T47D (cell line): Measurements from ENCODE around the gene MPPED1.

ENCODE experiments used
- DNase-seq, 2 experiments: peaks; one replicate each; pipeline versions ENCODE4 v3.0.0 to v3.0.0-alpha.2; 2011 to 2012; ENCODE audit warnings: low read depth in 1 of 2, low spot score in 1 of 2
- JUND ChIP-seq: IDR thresholded peaks from 2 replicates; pipeline ENCODE4 v1.6.1; 2012; ENCODE audit warnings: low read depth
- in situ Hi-C: cut with HindIII; loops from 2 replicates; pipeline ENCODE4 v1.10.0; 2016; ENCODE audit warnings: low sequenced_read_pairs, low pct_unique_long_range_greater_than_20kb

The MPPED1 gene

GRCh38 chr22:43542681-43543521, 131.1 kb downstream of the MPPED1 start:
- in situ Hi-C loops = no loop called here
- no peak for DNase-seq
- no peak for TF ChIP-seq JUND

- in situ Hi-C loops = no loop called here
- TF ChIP-seq JUND = no peak
- DNase-seq = no peak
Observed at GRCh38 chr22:43543522-43544288, 131.9 kb downstream of the MPPED1 start.

- in situ Hi-C loops = no loop called here
- TF ChIP-seq JUND = no peak
- no peak for DNase-seq
Observed at GRCh38 chr22:43544289-43544673, 132.5 kb downstream of the MPPED1 start.

- in situ Hi-C loops = no loop called here
- no peak for DNase-seq
- TF ChIP-seq JUND = no peak
Observed at GRCh38 chr22:43546186-43546585, 134.4 kb downstream of the MPPED1 start.

GRCh38 chr22:43550024-43550620, 138.3 kb downstream of the MPPED1 start:
- in situ Hi-C loops = no loop called here
- no peak for TF ChIP-seq JUND
- DNase-seq = no peak

- no peak for TF ChIP-seq JUND
- in situ Hi-C loops = no loop called here
- no peak for DNase-seq
Observed at GRCh38 chr22:43550672-43551071, 138.9 kb downstream of the MPPED1 start.

GRCh38 chr22:43553451-43554258, 141.8 kb downstream of the MPPED1 start:
- no peak for DNase-seq
- in situ Hi-C loops = no loop called here
- TF ChIP-seq JUND = no peak

GRCh38 chr22:43554259-43554636, 142.4 kb downstream of the MPPED1 start:
- no peak for DNase-seq
- TF ChIP-seq JUND = no peak
- in situ Hi-C loops = no loop called here

GRCh38 chr22:43554694-43555365, 143.0 kb downstream of the MPPED1 start:
- DNase-seq = no peak
- TF ChIP-seq JUND = no peak
- in situ Hi-C loops = no loop called here

- in situ Hi-C loops = no loop called here
- TF ChIP-seq JUND = no peak
- no peak for DNase-seq
Observed at GRCh38 chr22:43555561-43556515, 144.0 kb downstream of the MPPED1 start.
